ENCODE results near the gene THSD4. TPM values are rescaled to one million over a fixed set of nuclear protein-coding genes. Genes with fewer than 3 reads are reported as not detected.

The THSD4 gene
- total and polyA plus RNA-seq, 2 of the 4 experiments (the other 2 are of a cell fraction): 25.5 to 31.1 TPM

- POLR2A ChIA-PET (ENCODE audit: unreplicated experiment): no interaction called here
- Histone ChIP-seq H4K20me1 (ENCODE audit: insufficient read depth, low read length) (no peaks in the 10 kb centered on the region; the same call in 1 of the 2 replicates), H3K14ac (replicated peaks; ENCODE audit: low read depth, low read length) (no peak overlapping the region), H3K4me3 (ENCODE audit: insufficient read depth, low read depth, low read length) (no peak overlapping the region), H4K91ac (ENCODE audit: insufficient read depth, low read depth, low read length) (no peak overlapping the region), H2BK120ac (ENCODE audit: low read depth, low read length) (no peak overlapping the region), H3K27me3 (ENCODE audit: control insufficient read depth, insufficient read depth, low read length) (no peaks in the 10 kb centered on the region), H2AK9ac (replicated peaks; ENCODE audit: low read depth, low read length, poor library complexity) (no peak overlapping the region), H2BK20ac (ENCODE audit: low read depth, low read length) (no peak overlapping the region), H2BK15ac (ENCODE audit: low read depth, low read length) (no peak overlapping the region), H3K9ac (ENCODE audit: low read depth, low read length) (no peak overlapping the region), H3K36me3 (ENCODE audit: control insufficient read depth, insufficient read depth, low read length) (no peaks in the 10 kb centered on the region), H3K18ac (ENCODE audit: low read depth, low read length) (no peak overlapping the region), H3K79me1 (ENCODE audit: low read depth in 1 of 2, low read length in 2 of 2) (peaks cover 3 to 14% of the 10 kb centered on the region in 2 experiments; a peak in 1 of 4 replicates), H3K23ac (ENCODE audit: low read depth, low read length) (no peak overlapping the region), H3K4me1 (ENCODE audit: control insufficient read depth, insufficient read depth, low read length) (peaks cover 11% of the 10 kb centered on the region), H3K27ac (ENCODE audit: insufficient read depth, low read length) (no peak overlapping the region), H4K8ac (ENCODE audit: low read depth in 2 of 2, low read length in 2 of 2) (no peak overlapping the region), H3K4me2 (ENCODE audit: low read depth, low read length) (no peak overlapping the region), H3K56ac (ENCODE audit: extremely low read depth, insufficient read depth, low read length) (no peak overlapping the region), H2AFZ (replicated peaks; ENCODE audit: low read length, poor library complexity) (no peak overlapping the region), H3K4ac (ENCODE audit: low read depth, low read length) (no peak overlapping the region), H3K9me3 (ENCODE audit: control insufficient read depth, insufficient read depth, low read length) (no peaks in the 10 kb centered on the region), H3K9me1 (ENCODE audit: insufficient read depth, low read length) (peaks cover 5% of the 10 kb centered on the region), H2AK5ac (ENCODE audit: low read depth, low read length) (no peak overlapping the region), H4K5ac (ENCODE audit: low read depth, low read length) (no peak overlapping the region), H2BK5ac (ENCODE audit: low read depth, low read length, poor library complexity, severe bottlenecking) (no peak overlapping the region)
- TF ChIP-seq SMC3 (IDR thresholded peaks at IDR 0.05; ENCODE audit: low read depth, low read length) (no peak), CHD1 (IDR thresholded peaks at IDR 0.05; ENCODE audit: low read depth, low read length) (no peak), MAFK (IDR thresholded peaks at IDR 0.05; ENCODE audit: low read depth, low read length) (no peak), FOS (IDR thresholded peaks at IDR 0.05; ENCODE audit: low read depth, low read length) (no peak), MAZ (IDR thresholded peaks at IDR 0.05; ENCODE audit: borderline replicate concordance, low read depth, low read length) (no peak), RFX5 (IDR thresholded peaks at IDR 0.05; ENCODE audit: low read depth, low read length) (no peak), BHLHE40 (IDR thresholded peaks at IDR 0.05; ENCODE audit: low read depth, low read length) (no peak)
- WGBS, 2 experiments (ENCODE audit: extremely low coverage in 2 of 2, insufficient read length in 1 of 2): no CpG with 5 or more reads among the region's 5 CpGs
- no TSS peak for BruUV-seq (replicated peaks)
- intact Hi-C loops (cut with micrococcal nuclease) (no loop called here), in situ Hi-C loops (cut with MboI; ENCODE audit: low sequenced_read_pairs) (no loop called here), dilution Hi-C loops (cut with HindIII; ENCODE audit: low sequenced_read_pairs, unreplicated experiment) (no loop called here)
- CTCF ChIA-PET: no interaction called here
- DNase-seq: no peak
- ATAC-seq (ENCODE audit: low read depth): no peak
These were observed 562.5 kb downstream of the THSD4 start for GRCh38 chr15:71677766-71678165.

Measured in IMR-90 (cell line).